ENCODE results near the gene INPP5D.

The INPP5D gene

GRCh38 chr2:233075966-233076339, 15.8 kb downstream of the INPP5D start:
- DNase-seq, result peak in 2 of 14 donors; percentile 30 to 37

- DNase-seq, result no peak
Observed at GRCh38 chr2:233076749-233077148, 16.6 kb downstream of the INPP5D start.

- no peak for DNase-seq
Observed at GRCh38 chr2:233079473-233079877, 19.3 kb downstream of the INPP5D start.

- DNase-seq, result peak in 1 of 14 donors; percentile 27
Observed at GRCh38 chr2:233079953-233080835, 20.1 kb downstream of the INPP5D start.

GRCh38 chr2:233080836-233081229, 20.7 kb downstream of the INPP5D start:
- no peak for DNase-seq

GRCh38 chr2:233081232-233081730, 21.1 kb downstream of the INPP5D start:
- DNase-seq, result peak in 2 of 14 donors; percentile 42 to 46

GRCh38 chr2:233081731-233082221, 21.6 kb downstream of the INPP5D start:
- DNase-seq, result peak in 1 of 14 donors; percentile 25

- no peak for DNase-seq
Observed at GRCh38 chr2:233082222-233082930, 22.2 kb downstream of the INPP5D start.

GRCh38 chr2:233082931-233083755, 23.0 kb downstream of the INPP5D start:
- DNase-seq, result no peak

- DNase-seq, result no peak
Observed at GRCh38 chr2:233083782-233084181, 23.6 kb downstream of the INPP5D start.

- DNase-seq, result peak in 8 of 14 donors; percentile 22 to 54 (median 32)
Observed at GRCh38 chr2:233084488-233084887, 24.3 kb downstream of the INPP5D start.

GRCh38 chr2:233085037-233085838, 25.1 kb downstream of the INPP5D start:
- DNase-seq, result no peak

- DNase-seq, result no peak
Observed at GRCh38 chr2:233085839-233086150, 25.7 kb downstream of the INPP5D start.

GRCh38 chr2:233087713-233088112, 27.6 kb downstream of the INPP5D start:
- no peak for DNase-seq

- no peak for DNase-seq
Observed at GRCh38 chr2:233088972-233089345, 28.8 kb downstream of the INPP5D start.

- DNase-seq, result no peak
Observed at GRCh38 chr2:233089851-233090250, 29.7 kb downstream of the INPP5D start.

- DNase-seq, result no peak
Observed at GRCh38 chr2:233090879-233091278, 30.7 kb downstream of the INPP5D start.

GRCh38 chr2:233091595-233092375, 31.6 kb downstream of the INPP5D start:
- DNase-seq, result no peak

GRCh38 chr2:233092432-233093165, 32.5 kb downstream of the INPP5D start:
- DNase-seq, result no peak

GRCh38 chr2:233093166-233093448, 33.0 kb downstream of the INPP5D start:
- no peak for DNase-seq

All from C1 segment of cervical spinal cord (tissue), 14 donors.